Stimulated activated CD4-positive, alpha-beta T cell treated with anti-CD3 and anti-CD28 coated beads, Interleukin-15, amount 100 ng/mL, for 24 hours (primary cell): Measurements from ENCODE around the gene ZNF576.
"Not testable (repeated sequence)": the region's sequence is repeated elsewhere in the genome, so short reads cannot be mapped to it uniquely, and the experiment has no call there.

Source experiments
- DNase-seq: peaks from one replicate; pipeline ENCODE4 v3.0.0-alpha.2; 2020

ZNF576 gene

DNA sequence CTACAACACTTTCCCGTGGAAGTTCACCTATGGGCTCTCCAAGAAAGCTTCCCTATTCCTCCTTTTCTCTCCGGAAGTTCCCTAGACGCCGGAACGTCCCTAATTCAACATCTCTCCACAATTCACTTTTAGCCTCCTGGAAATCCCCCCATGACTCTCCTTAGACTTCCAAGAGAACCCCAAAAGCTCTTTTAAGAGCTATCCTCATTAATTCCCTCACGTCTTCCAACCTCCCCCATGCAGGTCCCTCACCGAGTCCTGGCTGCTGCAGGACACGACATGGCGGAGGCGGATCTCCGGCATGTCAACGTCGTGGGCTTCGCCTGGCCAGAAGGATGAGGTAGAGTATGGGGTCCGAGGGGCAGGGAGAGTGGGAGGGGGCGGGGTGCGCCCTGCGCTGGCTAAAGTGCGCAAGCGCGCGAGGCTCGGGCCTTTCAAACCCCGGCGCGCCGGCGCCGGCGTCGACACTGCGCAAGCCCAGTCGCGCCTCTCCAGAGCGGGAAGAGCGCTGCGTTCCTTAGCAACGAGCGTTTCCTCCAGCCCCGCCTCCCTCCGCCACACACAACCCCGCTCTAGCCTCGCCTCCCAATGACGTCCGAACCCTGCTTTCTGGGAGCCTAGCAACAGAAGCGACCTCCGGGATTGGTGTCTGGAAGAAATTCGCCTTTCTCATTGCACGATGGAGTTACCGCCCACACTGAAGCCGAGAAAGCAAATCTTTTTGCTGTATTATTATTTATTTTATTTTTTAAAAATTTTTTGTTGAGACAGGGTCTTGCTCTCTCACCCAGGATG is 21.0 kb upstream of the ZNF576 start, which contains the start of the genes PINLYP and XRCC1:
Gene PINLYP, plus strand, starts transcription at position 646 of the 795 bp plus-strand sequence. CDS start 1,391 bp downstream, outside the sequence.
Gene XRCC1, minus strand, starts transcription at position 372 of the 795 bp plus-strand sequence. Its CDS starts 69 bp downstream, at position 303.
- peak; percentile 98 for DNase-seq

DNA sequence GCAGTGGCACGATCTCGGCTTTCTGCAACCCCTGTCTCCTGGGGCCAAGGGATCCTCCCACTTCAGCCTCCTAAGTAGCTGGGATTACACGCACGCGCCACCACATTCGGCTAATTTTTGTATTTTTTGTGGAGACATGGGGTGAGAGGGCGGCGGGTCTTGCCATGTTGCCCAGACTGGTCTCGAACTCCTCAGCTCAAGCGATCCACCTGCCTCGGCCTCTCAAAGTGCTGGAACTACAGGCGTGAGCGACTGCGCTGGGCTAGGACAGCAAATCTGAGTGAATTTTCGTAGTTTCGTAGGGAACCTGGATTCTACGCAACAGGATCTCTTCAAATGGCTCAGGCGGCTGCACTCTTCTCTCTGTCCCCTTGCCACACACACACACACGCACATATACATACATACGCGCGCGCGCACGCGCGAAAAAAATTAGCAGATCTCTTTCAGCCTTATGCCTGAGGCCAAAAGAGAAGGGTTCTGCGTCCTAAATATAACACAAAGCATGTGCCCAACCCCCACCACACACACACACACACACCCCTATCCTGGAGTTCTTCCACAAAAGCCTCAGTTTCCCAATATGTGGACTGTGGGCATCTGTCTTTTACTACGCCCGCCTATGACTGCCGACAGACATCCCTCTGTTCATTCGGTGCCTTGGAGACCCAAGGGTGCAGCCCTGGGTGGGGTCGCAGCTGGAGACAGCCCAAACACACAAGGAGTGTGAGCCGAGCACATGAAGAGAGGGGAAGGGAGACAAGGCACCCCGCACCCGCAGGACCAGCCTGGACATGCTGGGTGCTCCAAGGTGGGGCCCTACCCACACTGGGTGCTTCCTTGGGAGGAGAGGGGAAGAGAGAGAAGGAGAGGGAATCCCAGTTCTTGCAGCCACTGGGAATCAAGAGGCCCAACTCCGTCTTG is 20.2 kb upstream of the ZNF576 start:
- no peak for DNase-seq

DNA sequence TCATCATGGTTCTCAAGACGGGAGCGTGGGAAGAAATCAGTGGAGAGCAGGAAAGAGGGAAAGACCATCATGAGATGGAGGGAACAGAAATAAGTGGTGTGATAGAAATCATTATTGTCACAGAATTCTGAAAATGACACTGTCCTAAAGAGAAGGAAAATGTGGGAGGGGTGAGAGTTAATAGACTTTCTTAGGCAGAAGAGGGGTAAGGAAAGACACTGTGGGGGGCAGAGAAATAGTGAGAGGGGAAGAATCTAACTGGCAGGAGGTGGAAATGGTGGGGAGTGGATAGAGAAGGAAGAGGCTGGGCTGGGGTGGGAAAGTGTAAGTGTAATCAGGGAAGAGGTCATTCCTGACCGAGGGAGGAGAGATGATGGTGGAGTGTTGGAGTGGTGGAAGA is 17.6 kb upstream of the ZNF576 start:
- DNase-seq: no peak

DNA sequence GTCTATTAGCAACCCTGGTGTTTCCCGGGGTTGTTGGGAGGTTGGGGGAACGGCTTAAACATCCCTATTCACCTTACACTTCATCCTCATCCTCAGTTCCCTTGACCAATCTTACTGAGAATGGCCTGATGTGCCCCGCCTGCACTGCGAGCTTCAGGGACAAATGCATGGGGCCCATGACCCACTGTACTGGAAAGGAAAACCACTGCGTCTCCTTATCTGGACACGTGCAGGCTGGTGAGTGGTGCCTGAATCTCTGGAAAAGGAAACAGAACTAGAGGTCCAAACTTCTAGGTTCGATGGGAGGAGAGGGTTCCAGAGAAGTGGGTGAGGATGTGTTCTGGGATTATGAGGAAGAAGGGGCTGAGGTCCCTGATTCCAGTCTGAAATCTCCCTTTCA is 14.9 kb upstream of the ZNF576 start:
- DNase-seq: no peak

DNA sequence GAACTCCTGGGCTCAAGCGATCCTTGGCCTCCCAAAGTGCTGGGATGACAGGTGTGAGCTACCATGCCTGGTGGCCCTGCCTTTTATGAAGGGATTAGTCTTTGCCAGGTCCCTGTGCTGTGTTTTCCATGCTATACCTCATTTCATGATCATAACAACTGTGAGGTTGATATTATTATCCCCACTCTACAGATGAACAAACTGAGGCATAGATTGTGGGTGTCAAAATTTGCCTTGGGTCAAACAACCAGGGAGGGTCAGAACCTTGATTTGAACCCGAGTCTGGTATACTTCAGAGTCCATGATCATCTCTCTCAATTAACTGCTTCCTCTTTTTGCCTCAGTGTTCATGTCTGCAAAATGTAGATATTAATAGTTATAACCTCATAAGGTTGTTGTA is 13.9 kb upstream of the ZNF576 start:
- DNase-seq: no peak

DNA sequence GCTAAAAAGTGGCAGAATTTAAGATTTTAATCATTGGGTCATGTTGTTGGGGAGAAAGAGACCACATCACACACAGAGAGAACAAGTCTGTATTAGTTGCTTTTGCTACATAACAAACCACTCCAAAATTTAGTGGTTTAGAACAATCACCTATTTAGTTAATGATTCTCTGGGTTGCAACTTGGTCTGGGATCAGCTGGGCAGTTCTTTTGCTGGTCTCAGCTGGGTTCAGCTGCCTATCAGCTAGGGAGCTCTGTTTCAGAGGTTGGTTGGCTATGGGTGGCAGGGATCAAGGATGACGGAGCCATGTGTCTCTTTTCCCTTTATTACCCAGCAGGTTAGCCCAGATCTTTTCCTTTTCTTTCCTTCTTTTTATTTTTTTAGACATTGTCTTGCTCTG is 11.9 kb upstream of the ZNF576 start:
- DNase-seq: no peak

DNA sequence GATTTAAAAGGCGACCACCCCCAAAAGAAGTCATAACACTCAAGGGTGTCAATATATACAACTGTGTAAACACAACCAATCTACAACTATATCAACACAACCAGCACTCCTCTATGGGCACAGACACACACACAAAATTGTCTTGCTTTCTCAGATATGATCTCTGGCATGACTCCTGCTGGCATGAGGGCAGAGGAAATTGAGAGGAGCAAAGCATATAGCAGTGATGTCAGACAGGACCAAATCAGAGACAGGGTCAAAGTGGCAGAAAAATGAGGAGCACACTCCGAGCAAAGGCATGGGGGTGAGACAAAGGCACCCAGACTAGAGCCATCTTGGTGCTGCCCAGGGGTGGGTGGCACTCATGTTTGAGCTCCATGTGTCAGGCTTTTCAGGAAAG is 10.0 kb upstream of the ZNF576 start:
- no peak for DNase-seq

DNA sequence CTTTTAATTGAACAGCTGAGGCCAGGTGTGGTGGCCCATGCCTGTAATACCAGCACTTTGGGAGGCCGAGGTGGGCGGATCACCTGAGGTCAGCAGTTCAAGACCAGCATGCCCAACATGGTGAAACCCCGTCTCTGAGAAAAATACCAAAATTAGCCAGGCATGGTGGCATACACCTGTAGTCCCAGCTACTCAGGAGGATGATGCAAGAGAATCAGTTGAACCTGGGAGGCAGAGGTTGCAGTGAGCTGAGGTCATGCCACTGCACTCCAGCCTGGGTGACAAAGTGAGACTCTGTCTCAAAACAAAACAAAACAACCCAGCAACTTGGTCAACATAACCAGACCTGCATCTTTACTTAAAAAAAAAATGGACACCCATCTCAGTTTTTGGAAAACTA is 9.4 kb upstream of the ZNF576 start:
- DNase-seq: not testable (repeated sequence)

DNA sequence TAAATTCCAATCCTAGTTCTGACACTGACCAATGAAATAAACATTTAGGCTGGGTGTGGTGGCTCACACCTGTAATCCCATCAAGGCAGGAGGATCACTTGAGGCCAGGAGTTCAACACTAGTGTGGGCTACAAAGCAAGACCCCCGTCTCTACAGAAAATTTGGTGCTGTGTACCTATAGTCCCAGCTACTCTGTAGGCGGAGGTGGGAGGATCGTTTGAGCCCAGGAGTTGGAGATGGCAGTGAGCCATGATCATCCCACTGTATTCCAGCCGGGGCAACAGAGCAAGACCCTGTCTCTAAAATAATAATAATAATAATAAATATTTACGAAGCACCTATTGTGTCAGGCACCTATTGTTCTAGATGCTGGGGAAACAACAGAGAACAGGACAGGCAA is 7.1 kb upstream of the ZNF576 start:
- no peak for DNase-seq

DNA sequence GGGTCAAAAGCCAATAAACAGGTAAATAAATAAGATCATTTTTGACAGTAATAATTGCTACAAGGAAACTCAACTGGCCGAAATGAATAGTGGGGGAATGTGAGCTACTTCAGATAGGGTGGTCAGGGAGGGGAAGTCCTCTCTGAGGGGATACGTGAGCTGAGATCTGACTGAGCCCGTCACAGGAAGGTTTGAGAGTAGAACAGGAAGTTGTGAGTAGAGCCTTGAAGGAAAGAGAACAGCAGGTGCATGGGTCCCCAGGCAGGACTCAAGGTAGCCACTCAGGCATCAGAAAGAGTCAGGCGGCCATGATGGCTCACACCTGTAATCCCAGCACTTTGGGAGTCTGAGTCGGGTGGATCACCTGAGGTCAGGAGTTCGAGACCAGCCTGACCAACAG is 6.7 kb upstream of the ZNF576 start:
- DNase-seq: no peak

DNA sequence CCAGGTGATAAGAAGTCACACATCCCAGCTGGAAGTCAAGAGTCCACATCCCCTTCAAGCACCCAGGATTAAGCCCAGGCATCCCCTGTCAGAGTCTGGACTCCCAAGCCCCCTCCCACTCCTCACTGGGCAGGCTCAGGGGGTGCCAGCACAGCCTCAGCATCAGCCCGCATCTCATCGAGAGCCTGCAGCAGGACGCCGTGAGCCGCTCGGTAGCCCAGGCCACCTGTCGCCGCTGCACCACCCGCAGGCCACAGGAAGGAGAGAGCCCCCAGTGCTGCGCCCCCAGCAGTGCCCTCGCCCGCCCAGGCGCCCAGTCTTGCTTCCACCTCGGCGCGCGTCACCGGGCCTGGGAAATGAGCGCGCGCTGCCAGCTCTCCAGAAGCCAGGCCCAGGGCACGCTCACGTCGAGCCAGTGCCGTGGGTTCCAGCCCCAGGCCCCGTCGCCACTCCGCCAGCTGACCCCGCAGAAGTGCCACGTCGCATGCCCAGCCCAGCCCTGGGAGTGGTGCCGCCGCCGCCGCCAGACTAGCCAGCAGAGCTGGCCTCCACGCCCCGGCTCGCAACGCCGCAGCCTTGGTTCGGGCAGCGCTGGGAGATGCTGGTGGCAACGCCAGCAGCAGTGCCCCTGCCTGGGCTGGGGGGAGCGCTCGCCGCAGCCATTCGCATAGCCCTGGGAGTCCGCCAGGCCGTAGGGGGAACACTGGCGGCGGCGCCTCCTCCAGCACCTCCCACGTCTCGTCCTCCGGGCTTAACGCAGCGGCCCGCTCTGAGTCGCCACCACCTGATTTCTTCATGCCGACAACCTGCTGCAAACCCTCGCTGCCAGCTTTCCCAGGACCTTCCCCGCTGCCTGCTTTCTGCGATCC is 4.3 kb upstream of the ZNF576 start:
- no peak for DNase-seq

DNA sequence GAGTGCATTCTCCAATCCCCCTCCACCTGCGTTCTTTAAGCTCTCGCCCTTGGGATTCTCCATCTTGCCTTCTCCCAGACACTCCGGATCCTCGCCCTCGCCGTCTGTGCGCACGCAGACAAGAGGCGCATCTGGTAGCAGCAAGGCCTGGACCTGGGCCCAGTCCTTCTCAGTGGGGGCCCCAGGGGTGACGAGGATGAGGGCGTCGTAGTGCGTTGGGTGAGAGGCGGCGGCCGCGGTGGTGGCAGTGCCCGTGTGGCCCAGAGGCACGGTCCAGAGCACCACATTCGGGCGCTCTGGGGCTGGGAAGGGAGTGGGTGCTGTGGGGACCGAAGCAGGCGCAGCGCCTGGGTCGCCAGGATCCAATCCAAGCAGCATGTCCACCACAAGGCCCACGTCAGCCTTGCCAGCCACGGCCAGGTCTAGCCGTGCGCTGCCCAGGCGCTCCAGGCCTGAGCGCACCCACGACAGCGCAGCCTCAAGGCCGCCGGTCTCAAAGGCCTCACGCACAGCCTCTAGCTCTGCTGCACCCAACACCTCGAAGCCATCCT is 3.5 kb upstream of the ZNF576 start:
- DNase-seq: no peak

DNA sequence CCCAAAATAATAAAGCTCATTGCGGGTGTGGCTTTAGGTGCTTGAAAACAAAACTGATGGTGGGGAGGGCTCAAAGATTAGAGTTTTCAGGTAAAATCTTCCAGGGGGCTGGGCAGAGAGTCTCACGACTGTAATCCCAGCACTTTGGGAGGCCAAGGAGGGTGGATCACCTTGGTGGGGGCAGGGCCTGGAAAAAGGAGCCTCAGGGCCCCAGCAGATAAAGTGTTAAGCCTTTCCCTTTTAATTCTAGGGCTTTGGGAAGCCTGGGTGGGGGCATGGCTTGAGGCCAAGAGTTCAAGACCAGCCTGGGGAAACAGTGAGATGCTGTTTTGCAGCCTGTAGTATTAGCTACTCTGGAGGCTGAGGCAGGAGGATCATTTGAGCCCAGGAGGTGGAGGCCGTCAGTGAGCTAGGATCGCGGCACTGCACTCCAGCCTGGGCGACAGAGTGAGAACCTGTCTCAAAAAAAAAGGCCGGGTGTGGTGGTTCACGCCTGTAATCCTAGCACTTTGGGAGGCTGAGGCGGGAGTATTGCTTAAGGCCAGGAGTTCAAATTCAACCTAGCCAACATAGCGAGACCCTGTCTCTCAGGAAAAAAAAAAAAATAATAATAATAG is 2.2 kb upstream of the ZNF576 start:
- DNase-seq: no peak

DNA sequence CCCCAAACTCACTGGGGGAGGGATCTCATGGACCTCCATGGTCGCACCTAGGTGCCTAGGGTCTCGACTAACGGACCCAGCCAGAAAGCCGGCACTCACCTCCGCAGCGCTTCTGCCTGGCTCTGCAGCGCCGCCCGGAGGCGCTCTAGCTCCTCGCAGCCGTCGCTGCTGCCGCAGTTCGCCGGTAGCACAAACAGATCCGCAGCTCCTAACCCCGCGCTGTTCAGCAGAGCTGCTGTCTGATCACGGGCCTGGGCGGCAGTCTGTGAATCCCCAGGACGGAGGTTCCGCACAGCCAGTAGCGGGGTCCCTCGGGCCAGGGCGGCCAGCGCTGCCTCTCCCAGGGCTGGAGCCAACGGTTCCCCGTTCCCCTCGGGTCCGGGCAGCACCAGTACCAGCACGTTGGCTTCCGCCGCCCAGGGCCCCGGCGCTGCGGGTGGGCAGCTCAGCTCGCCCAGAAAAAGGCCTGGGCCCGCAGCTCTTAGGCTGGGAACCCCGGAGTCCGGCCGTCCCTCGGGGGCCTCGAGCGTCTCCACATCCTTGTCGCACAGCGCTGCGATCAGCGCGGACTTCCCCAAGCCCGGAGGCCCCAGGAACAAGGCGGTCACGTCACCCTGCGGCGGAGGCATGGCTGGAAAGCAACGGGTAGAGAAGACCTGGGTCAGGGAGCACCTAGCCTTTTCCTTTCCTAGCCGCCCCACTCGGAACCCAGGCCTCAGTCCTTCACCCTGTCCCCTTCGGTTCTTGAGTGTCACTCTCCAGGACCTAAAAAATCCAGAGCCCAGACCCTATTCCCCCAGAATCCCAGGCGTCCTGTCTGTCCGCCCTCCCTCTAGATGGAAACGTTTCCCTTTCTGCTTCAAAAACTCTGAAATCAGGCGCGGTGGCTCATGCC is 1.4 kb upstream of the ZNF576 start:
- DNase-seq: peak; percentile 79

DNA sequence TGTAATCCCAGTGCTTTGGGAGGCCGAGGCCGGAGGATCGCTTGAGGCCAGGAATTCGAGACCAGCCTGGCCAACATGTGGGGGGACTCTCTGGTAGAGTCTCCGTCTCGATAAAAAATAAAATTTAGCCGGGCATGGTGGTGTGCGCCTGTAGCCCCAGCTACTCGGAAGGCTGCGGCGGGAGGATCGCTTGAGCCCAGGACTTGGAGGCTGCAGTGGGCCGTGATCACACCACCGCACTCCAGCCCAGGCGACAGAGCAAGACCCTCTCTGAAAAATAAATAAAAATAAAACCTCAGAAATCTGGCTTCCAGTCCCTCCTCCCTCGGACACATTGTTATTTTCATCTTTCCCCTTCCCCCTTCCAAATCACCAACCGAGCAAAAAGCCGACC is 793 bp upstream of the ZNF576 start:
- DNase-seq: peak; percentile 28

DNA sequence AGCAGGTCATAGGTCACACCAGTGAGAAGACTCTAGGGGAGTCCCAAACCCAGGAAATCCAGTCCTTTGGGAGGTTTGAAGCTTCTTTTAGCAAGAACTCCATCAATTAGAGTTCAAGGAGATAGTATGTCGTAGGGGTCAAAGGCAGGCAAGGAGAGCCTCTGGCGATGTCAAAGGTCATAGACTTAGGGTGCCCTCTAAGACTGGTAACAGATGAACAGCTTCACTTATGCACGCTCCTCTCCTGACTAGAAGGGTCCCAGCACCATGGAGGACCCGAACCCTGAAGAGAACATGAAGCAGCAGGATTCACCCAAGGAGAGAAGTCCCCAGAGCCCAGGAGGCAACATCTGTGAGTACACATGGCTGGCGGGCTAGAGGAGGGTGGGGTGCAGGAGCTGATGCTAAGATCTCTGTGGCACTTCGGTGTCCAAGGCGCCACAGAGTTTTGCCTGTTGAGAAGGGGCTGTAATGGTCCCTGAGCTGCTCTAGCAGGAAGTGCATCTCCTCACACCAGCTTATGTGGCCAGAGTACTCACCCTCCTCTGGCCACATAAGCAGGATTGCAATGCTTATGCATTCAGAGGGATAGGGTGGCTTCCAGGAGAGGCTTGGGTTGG is 557 bp downstream of the ZNF576 start:
- DNase-seq: no peak

DNA sequence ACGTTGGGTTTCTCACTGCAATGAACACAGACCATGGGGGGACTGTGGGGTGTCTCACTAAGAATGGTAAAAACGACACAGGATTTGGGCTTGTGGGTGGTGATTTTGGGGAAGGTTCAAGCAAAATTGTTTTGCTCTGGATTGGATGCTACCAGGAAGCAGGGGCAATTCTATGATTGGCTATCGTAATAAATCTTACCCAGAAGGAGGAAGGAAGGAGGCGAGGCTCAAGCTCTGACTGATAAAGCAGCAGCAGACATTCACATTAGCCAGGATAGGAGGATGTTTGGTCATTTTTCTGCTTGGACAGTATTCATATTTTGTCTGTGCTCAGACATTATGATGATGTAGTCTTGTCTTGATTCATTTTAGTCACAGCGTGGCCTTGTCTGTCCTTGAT is 1.5 kb downstream of the ZNF576 start:
- no peak for DNase-seq

DNA sequence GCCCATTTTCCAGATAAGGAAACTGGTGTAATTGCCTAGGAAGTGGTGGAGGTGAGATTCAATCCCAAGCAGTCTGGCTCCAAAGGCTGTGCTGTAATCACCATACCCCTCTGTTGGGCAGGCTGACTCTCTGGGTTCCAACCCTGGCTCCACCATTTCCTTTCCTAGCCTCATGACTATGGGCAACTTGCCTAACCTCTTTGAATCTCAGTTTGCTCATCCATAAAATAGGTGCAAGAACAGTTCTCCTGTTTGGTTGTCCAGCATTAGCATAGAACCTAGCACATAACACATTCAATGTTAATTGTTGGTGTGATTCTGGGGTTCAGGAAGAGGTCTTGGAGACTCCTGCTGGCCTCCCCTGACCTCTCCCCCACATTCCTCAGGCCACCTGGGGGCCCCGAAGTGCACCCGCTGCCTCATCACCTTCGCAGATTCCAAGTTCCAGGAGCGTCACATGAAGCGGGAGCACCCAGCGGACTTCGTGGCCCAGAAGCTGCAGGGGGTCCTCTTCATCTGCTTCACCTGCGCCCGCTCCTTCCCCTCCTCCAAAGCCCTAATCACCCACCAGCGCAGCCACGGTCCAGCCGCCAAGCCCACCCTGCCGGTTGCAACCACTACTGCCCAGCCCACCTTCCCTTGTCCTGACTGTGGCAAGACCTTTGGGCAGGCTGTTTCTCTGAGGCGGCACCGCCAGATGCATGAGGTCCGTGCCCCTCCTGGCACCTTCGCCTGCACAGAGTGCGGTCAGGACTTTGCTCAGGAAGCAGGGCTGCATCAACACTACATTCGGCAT is 2.2 kb downstream of the ZNF576 start:
- no peak for DNase-seq

DNA sequence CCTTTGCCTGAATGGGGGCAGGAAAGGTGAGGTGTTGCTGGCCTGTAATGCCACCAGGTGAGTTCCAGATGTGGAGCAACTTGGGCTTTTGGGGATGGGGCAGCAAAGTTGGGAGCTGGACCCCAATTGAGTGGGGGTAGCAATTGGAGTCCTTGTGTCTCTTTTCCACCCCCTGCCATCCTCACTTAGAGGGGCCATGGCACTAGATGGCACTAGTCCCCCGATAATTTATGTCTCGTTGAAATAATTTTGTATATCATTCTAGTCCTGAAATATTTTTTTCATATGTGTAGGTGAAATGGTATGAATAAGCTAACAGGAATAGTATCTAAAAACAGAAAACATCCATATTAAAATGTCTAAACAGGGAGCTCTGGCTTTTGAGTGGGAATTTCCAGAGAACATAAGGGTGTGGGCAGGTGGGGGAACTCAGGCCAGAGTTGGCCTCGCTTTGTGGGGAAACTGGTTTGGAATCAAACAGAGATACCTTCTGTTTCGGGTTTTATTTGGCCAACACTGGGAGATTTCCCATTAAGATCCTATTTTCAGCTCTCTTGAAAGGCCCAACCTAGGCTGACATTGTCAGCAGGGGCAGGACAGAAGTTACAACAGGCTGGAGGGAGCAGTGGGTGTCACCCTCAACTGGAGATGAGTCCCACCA is 3.4 kb downstream of the ZNF576 start:
- no peak for DNase-seq
